Chondrocyte (in vitro differentiated cells): ENCODE measurements around the gene TSPAN9. TPM values are rescaled to one million over a fixed set of nuclear protein-coding genes. Genes with fewer than 3 reads are reported as not detected.

ENCODE experiments used
- DNase-seq: peaks from one replicate; pipeline ENCODE4 v3.0.0; 2021; ENCODE audit warnings: mixed read lengths, low spot score
- H3K27ac Mint-ChIP-seq: one replicate; pipeline ENCODE4 v1.8.0; 2021; ENCODE audit warnings: mild to moderate bottlenecking, moderate library complexity, mixed read lengths; ENCODE audit not compliant: unreplicated experiment
- H3K27me3 Mint-ChIP-seq: 2 replicates; pipeline ENCODE4 v1.8.0; 2021; ENCODE audit warnings: low read depth, mixed read lengths
- H3K36me3 Mint-ChIP-seq: 2 replicates; pipeline ENCODE4 v1.8.0; 2021; ENCODE audit warnings: low read depth, mixed read lengths
- H3K4me1 Mint-ChIP-seq: 2 replicates; pipeline ENCODE4 v1.8.0; 2021; ENCODE audit warnings: low read depth, mild to moderate bottlenecking, mixed read lengths
- H3K4me3 Mint-ChIP-seq: one replicate; pipeline ENCODE4 v1.8.0; 2021; ENCODE audit warnings: mild to moderate bottlenecking, moderate library complexity, mixed read lengths; ENCODE audit not compliant: unreplicated experiment
- H3K9me3 Mint-ChIP-seq: 2 replicates; pipeline ENCODE4 v1.8.0; 2021; ENCODE audit warnings: low read depth, mixed read lengths
- total RNA-seq: library from RNA; stranded (reverse); gene quantifications from 3 replicates; pipeline ENCODE4 v1.2.1, GENCODE V29; 2021
- TF ChIP-seq, protein P1 (sequence below): fragments of 200-600 bp; sonication (generic); IDR thresholded peaks from 2 replicates; pipeline ENCODE4 v1.5.0; 2021; ENCODE audit warnings: antibody characterized with exemption, mild to moderate bottlenecking, moderate library complexity

TSPAN9 gene
- total RNA-seq, 1 donor from 2014 or later, result 50.4 TPM

DNA sequence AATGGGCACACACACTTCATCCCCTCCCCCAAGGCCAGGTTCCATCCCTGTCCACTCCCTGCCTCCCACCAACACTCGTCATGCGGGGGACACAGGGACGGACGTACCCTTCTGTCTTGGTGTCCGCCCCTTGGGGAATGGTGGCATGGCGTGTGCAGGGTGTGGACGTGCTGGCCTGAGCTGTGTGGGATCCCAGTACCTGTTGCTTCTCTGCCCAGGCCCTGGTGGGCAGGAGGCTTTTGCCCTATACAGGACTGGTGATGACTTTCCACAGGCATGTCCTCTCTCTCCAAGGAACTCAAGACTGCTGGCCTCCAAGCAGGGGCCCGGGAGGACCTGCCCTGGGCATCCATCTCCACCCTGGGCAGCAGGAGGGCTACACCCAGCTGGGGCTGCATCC, 218.0 kb downstream of the TSPAN9 start:
- Mint-ChIP-seq H3K9me3 (no peaks in the 10 kb centered on the region), H3K4me3 (no peak overlapping the region), H3K27me3 (peaks cover 1% of the 10 kb centered on the region), H3K36me3 (no peaks in the 10 kb centered on the region), H3K27ac (no peak overlapping the region), H3K4me1 (peaks cover 13% of the 10 kb centered on the region)
- TF ChIP-seq, protein P1, sequence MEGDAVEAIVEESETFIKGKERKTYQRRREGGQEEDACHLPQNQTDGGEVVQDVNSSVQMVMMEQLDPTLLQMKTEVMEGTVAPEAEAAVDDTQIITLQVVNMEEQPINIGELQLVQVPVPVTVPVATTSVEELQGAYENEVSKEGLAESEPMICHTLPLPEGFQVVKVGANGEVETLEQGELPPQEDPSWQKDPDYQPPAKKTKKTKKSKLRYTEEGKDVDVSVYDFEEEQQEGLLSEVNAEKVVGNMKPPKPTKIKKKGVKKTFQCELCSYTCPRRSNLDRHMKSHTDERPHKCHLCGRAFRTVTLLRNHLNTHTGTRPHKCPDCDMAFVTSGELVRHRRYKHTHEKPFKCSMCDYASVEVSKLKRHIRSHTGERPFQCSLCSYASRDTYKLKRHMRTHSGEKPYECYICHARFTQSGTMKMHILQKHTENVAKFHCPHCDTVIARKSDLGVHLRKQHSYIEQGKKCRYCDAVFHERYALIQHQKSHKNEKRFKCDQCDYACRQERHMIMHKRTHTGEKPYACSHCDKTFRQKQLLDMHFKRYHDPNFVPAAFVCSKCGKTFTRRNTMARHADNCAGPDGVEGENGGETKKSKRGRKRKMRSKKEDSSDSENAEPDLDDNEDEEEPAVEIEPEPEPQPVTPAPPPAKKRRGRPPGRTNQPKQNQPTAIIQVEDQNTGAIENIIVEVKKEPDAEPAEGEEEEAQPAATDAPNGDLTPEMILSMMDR, result no peak
- no peak for DNase-seq

DNA sequence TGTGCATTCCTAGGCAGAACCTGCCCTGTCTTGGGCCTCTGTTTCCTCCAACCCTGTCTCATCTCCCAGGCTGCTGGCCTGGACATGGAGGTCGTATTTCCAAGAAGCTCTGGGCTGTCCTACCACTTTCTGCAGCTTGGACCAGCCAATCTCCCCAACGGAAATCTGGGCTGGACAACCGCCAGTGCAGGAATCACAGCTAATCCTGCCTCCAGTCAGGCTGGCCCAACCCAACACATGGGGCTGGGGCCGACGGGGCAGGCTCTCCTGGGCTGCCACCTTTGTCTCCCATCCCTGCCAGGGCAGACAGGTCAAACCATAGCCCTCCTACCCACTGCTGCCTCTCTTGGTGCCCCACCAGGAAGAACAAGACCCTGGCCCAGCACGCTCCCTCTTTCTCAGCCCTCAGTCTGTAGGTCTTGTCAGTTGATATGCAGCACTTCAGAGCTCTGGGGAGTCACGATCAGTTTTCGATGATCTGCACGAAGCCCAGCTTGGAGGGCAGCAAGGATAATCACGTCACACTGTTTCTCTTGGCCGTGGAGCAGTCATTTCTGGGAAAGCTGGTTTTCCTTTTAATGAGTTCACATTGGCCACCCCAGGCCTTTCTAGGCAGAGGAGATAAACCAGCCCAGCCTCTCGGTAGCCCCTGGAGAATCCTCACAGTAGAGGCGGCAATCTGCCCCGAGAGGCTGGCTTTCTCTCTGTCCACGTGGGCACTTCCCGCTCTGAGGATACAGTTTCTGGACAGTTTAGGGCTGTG, 218.6 kb downstream of the TSPAN9 start:
- Mint-ChIP-seq H3K27ac (no peak overlapping the region), H3K4me3 (no peak overlapping the region), H3K9me3 (no peaks in the 10 kb centered on the region), H3K27me3 (peaks cover 1% of the 10 kb centered on the region), H3K36me3 (no peaks in the 10 kb centered on the region), H3K4me1 (peaks cover 19% of the 10 kb centered on the region)
- TF ChIP-seq, protein P1, result no peak
- no peak for DNase-seq

DNA sequence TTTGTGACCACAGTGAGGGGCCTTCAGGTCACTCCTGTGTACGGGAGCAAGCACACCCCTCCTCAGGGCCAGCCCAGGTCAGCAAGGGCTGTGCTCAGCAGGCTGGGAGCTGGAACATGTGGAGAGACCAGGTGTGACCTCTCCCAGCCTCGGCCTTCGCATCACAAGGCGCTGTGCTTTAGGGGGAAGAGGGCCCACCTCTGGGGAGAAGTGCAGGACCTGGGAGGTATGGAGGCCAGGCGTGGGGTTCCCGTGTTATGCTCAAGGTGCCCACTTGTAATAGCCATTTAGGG, 219.2 kb downstream of the TSPAN9 start:
- H3K27ac Mint-ChIP-seq, result no peak overlapping the region
- H3K36me3 Mint-ChIP-seq, result no peaks in the 10 kb centered on the region
- no peak for DNase-seq
- TF ChIP-seq, protein P1, result no peak
- peaks cover 1% of the 10 kb centered on the region for H3K27me3 Mint-ChIP-seq
- peaks cover 19% of the 10 kb centered on the region for H3K4me1 Mint-ChIP-seq
- H3K9me3 Mint-ChIP-seq, result no peaks in the 10 kb centered on the region
- H3K4me3 Mint-ChIP-seq, result no peak overlapping the region

DNA sequence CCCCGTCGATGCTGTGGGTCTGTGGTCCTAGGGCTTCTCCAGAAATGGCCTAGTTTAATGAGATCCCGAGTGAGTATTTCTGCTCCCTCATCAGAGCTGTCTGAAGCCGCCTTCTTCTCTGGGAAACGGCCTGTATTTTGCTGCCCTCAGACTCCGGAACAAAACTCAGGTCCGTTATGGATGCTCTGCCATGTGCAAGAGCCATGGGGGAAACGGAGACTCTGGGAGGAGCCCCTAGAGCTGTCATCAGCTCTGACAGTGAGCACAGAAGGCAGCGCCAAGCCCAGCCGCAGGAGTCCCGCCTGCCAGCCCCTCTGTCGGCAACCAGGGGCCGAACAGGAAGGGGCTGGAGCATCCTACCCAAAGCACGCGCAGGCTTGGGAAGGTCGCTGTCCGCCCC, 221.4 kb downstream of the TSPAN9 start:
- DNase-seq, result no peak
- Mint-ChIP-seq H3K27me3 (peaks cover 1% of the 10 kb centered on the region), H3K27ac (no peak overlapping the region), H3K36me3 (no peaks in the 10 kb centered on the region), H3K4me1 (peaks cover 19% of the 10 kb centered on the region), H3K4me3 (no peak overlapping the region), H3K9me3 (no peaks in the 10 kb centered on the region)
- TF ChIP-seq, protein P1, result no peak

DNA sequence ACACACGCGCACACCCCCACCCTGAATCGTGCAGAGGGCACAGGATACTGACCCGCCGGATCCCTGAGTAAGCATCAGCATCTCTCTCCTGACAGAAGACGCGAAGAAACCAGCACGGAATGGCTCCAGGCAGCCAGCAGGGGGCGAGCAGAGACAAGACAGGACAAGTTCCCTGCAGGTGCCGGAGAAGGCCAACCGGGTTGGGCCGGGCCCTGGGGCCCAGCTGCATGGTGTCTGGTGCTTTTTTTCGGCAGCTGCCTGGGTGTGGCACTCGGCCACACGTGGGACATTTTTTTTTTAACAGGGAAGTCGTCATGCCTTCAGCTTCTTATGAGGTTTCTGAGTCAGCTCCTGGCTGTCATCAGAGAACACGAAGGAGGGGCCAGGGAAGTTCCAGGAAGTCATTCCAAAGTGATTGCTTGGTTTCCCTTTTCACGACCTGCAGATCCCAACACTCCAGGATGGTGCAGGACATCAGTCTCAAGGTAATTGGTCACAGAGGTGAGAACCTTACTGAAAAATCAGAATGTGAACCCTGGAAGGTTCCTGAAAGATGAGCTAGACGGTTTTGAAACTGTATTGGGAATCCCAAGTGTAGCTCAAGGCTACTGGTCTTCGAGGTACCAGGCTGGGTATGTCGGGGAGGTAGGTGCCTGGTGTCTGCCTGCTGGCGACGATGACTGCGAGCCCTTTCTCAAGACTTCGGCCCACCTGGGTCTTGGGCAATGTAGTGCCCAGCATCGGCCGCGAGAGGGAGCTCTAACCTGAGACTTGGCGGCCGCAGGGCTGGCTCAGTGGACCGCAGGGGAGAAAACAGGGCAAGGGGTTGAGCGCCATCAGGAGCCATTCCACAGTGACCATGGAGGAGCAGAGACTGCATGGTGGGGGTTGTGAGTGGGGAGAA, 223.0 kb downstream of the TSPAN9 start:
- TF ChIP-seq, protein P1, result peak; percentile 85
- Mint-ChIP-seq H3K27ac (peak overlapping the region; percentile 89), H3K36me3 (no peaks in the 10 kb centered on the region), H3K4me3 (peak overlapping the region; percentile 60), H3K27me3 (peaks cover 5% of the 10 kb centered on the region), H3K4me1 (peaks cover 23% of the 10 kb centered on the region), H3K9me3 (no peaks in the 10 kb centered on the region)
- DNase-seq, result no peak
